WERI-Rb-1 (cell line): Measurements from ENCODE around the gene HDAC9.

Experiments used
- DNase-seq: peaks from one replicate; pipeline ENCODE4 v3.0.0-alpha.2; 2020
- H3K27ac ChIP-seq: fragments of 250-450 bp; sonication (Bioruptor Pico); 2 replicates; pipeline ENCODE4 v1.5.1; 2020; ENCODE audit warnings: mild to moderate bottlenecking, moderate library complexity
- H3K27me3 ChIP-seq: fragments of 250-450 bp; sonication (Bioruptor Pico); 2 replicates; pipeline ENCODE4 v1.5.1; 2021; ENCODE audit warnings: mild to moderate bottlenecking, low read depth, moderate library complexity; ENCODE audit not compliant: insufficient read depth, severe bottlenecking
- H3K36me3 ChIP-seq: fragments of 250-450 bp; sonication (Bioruptor Pico); 2 replicates; pipeline ENCODE4 v1.5.1; 2020; ENCODE audit warnings: mild to moderate bottlenecking, moderate library complexity
- H3K4me3 ChIP-seq: 2 replicates; pipeline ENCODE4 v1.5.1; 2011; ENCODE audit warnings: low read depth, mild to moderate bottlenecking, control low read depth, low read length
- H3K9me3 ChIP-seq: fragments of 250-450 bp; sonication (Bioruptor Pico); 2 replicates; pipeline ENCODE4 v1.5.1; 2021; ENCODE audit warnings: mild to moderate bottlenecking, moderate library complexity; ENCODE audit not compliant: severe bottlenecking
- TF ChIP-seq, protein P1 (sequence below): IDR thresholded peaks from 2 replicates; pipeline ENCODE4 v1.5.1; 2011; ENCODE audit warnings: low read depth, mild to moderate bottlenecking, control low read depth, inconsistent platforms, low read length

Gene HDAC9

GRCh38 chr7:19016140-19016539 lies 520.6 kb downstream of the HDAC9 start:
- H3K27ac ChIP-seq, result no peak overlapping the region
- H3K27me3 ChIP-seq, result no peaks in the 10 kb centered on the region
- DNase-seq, result no peak
- no peaks in the 10 kb centered on the region for H3K36me3 ChIP-seq
- no peaks in the 10 kb centered on the region for H3K9me3 ChIP-seq
- TF ChIP-seq, protein P1, sequence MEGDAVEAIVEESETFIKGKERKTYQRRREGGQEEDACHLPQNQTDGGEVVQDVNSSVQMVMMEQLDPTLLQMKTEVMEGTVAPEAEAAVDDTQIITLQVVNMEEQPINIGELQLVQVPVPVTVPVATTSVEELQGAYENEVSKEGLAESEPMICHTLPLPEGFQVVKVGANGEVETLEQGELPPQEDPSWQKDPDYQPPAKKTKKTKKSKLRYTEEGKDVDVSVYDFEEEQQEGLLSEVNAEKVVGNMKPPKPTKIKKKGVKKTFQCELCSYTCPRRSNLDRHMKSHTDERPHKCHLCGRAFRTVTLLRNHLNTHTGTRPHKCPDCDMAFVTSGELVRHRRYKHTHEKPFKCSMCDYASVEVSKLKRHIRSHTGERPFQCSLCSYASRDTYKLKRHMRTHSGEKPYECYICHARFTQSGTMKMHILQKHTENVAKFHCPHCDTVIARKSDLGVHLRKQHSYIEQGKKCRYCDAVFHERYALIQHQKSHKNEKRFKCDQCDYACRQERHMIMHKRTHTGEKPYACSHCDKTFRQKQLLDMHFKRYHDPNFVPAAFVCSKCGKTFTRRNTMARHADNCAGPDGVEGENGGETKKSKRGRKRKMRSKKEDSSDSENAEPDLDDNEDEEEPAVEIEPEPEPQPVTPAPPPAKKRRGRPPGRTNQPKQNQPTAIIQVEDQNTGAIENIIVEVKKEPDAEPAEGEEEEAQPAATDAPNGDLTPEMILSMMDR, result no peak
- H3K4me3 ChIP-seq, result no peak overlapping the region

DNA sequence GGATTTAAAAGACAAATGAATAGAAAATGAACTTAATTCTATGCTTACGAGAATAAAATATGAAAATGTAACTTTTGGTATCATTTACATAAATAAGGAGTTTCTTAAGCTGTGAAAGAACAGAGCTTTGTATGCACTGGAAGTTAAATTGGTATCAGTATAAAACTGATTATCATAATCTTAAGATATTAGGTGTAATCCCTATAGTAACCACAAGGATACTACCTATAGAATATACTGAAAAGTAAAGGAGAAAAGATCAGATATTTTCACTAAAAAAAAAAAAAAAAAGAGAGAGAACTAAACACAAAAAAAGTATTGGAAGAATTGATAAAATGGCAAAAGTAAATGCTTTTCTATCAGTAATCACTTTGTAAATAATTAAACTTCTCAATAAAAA lies 521.8 kb downstream of the HDAC9 start:
- Histone ChIP-seq H3K4me3 (no peak overlapping the region), H3K36me3 (no peaks in the 10 kb centered on the region), H3K27ac (no peak overlapping the region), H3K27me3 (no peaks in the 10 kb centered on the region), H3K9me3 (no peaks in the 10 kb centered on the region)
- no peak for DNase-seq
- TF ChIP-seq, protein P1, result no peak

- DNase-seq, result no peak
Measured at GRCh38 chr7:19020062-19020461, 524.5 kb downstream of the HDAC9 start.

GRCh38 chr7:19020711-19021110 lies 525.2 kb downstream of the HDAC9 start:
- no peak for DNase-seq
- Histone ChIP-seq H3K9me3 (no peaks in the 10 kb centered on the region), H3K27ac (no peak overlapping the region), H3K27me3 (no peaks in the 10 kb centered on the region), H3K4me3 (no peak overlapping the region), H3K36me3 (no peaks in the 10 kb centered on the region)
- TF ChIP-seq, protein P1, result no peak

More at GRCh38 chr7:19020062-19020461, 524.5 kb downstream of the HDAC9 start:
- H3K36me3 ChIP-seq, result no peaks in the 10 kb centered on the region
- no peak overlapping the region for H3K27ac ChIP-seq
- no peak overlapping the region for H3K4me3 ChIP-seq
- no peaks in the 10 kb centered on the region for H3K27me3 ChIP-seq
- TF ChIP-seq, protein P1, result no peak
- no peaks in the 10 kb centered on the region for H3K9me3 ChIP-seq

DNA sequence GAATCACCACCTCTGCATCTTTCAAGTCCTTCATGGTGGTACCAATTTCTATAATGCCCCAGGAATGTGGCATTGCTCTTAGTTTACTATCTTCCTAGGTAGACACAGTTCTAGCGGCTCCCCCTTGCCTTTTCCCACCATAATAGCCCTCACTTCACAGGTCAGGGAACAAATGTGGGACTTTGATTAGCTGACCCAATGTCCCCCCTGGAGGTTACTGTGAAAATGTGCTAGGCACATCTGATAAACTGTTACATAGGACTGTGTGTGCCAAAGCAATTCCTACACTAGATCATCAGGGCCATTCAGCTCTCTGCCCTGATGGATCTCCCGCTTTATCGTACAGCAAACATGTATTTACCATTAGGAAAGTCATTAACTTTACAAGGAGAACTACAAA lies 527.9 kb downstream of the HDAC9 start:
- Histone ChIP-seq H3K27ac (no peak overlapping the region), H3K36me3 (no peaks in the 10 kb centered on the region), H3K9me3 (no peaks in the 10 kb centered on the region), H3K27me3 (no peaks in the 10 kb centered on the region), H3K4me3 (no peak overlapping the region)
- TF ChIP-seq, protein P1, result no peak
- DNase-seq, result no peak

- H3K27me3 ChIP-seq, result no peaks in the 10 kb centered on the region
- no peak for DNase-seq
- H3K4me3 ChIP-seq, result no peak overlapping the region
- TF ChIP-seq, protein P1, result no peak
- H3K9me3 ChIP-seq, result no peaks in the 10 kb centered on the region
- H3K36me3 ChIP-seq, result no peaks in the 10 kb centered on the region
- H3K27ac ChIP-seq, result no peak overlapping the region
Measured at GRCh38 chr7:19024261-19024660, 528.7 kb downstream of the HDAC9 start.
